SIG-M5 (cell line): ENCODE data around the gene PMF1.
"Not testable (repeated sequence)": the region's sequence is repeated elsewhere in the genome, so short reads cannot be mapped to it uniquely, and the experiment has no call there.

Experiments
- DNase-seq: peaks from one replicate; lab custom pipeline; 2025; lab: John Stamatoyannopoulos, UW

The PMF1 gene

GRCh38 chr1:156196445-156196844, 16.4 kb upstream of the PMF1 start:
- DNase-seq = no peak

- no peak for DNase-seq
Observed at GRCh38 chr1:156198831-156199349, 13.9 kb upstream of the PMF1 start.

- no peak for DNase-seq
Observed at GRCh38 chr1:156200044-156200443, 12.8 kb upstream of the PMF1 start.

GRCh38 chr1:156203331-156203730, 9.5 kb upstream of the PMF1 start:
- DNase-seq = no peak

- DNase-seq = no peak
Observed at GRCh38 chr1:156204686-156205085, 8.1 kb upstream of the PMF1 start.

DNA sequence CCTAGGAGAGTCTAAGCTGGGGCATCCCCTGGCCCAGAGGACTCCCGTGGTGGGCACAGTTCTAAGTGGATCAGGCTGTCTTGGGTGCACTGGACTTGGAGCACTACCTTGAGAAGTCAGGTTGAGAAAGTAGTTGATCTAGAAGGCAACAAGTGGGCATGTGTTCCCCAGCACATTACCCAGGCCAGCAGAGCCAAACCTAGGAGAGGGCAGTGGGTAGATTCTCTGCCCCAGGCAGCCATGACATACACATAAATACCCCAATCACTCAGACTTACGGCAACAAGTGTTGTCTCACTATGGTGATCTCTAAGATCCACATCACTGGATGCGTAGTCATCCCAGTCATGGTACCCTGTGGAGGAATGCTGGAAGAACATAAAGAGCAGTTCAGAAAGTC, 1.6 kb upstream of the PMF1 start:
- no peak for DNase-seq

- no peak for DNase-seq
Observed at GRCh38 chr1:156212130-156212529, 677 bp upstream of the PMF1 start.

DNA sequence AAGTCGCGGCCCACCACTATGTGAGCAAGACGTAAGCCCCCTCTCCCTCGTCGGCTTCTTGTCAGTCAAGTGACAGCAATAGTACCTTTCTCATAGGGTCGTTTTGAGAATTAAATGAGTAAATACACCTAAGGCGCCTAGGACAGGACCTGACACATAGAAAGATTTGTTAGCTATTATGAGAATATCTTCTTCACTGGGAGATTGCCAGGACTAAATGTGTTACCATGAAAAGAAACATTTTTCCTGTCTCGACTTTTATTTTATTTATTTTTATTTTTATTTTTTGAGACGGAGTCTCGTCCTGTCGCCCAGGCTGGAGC, 798 bp downstream of the PMF1 start:
- no peak for DNase-seq

GRCh38 chr1:156214024-156214748, 1.4 kb downstream of the PMF1 start:
- no peak for DNase-seq

DNA sequence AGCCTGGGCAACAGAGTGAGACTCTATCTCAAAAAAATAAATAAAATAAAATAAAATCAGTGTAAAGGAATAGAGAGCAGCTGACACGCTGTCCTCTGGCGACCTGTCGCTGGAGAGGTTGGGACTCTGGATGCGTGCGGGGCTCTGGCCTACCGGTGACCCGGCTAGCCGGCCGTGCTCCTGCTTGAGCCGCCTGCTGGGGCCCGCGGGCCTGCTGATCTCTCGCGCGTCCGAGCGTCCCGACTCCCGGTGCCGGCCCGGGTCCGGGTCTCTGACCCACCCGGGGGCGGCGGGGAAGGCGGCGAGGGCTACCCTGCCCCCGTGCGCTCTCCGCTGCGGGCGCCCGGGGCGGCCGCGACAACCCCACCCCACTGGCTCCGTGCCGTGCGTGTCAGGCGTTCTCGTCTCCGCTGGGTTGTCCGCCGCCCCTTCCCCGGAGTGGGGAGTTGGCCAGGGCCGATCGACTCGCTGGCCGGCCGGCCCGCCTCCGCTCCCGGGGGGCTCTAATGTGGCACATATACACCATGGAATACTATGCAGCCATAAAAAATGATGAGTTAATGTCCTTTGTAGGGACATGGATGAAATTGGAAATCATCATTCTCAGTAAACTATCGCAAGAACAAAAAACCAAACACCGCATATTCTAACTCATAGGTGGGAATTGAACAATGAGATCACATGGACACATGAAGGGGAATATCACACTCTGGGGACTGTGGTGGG, 3.7 kb downstream of the PMF1 start:
- DNase-seq = not testable (repeated sequence)

DNA sequence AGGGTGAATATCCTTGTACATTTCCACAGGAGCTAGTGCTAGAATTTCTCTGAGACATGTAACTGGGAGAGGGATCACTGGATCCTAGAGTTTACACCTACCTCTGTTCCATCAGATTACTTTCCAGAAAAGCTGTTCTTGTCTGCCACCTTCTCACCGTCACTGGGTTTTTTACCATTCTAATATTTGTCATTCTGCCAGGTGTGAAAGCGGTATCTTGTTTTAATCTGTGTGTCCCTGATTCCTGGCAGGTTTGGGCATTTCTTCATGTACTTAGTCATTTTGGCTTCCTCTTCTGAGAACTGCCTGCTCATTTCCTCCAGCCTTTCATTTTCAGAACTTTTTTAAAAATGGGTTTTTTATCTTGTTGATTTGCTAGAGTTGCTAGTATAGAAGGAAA, 5.1 kb downstream of the PMF1 start:
- DNase-seq = no peak

- DNase-seq = no peak
Observed at GRCh38 chr1:156220226-156220625, 7.4 kb downstream of the PMF1 start.

DNA sequence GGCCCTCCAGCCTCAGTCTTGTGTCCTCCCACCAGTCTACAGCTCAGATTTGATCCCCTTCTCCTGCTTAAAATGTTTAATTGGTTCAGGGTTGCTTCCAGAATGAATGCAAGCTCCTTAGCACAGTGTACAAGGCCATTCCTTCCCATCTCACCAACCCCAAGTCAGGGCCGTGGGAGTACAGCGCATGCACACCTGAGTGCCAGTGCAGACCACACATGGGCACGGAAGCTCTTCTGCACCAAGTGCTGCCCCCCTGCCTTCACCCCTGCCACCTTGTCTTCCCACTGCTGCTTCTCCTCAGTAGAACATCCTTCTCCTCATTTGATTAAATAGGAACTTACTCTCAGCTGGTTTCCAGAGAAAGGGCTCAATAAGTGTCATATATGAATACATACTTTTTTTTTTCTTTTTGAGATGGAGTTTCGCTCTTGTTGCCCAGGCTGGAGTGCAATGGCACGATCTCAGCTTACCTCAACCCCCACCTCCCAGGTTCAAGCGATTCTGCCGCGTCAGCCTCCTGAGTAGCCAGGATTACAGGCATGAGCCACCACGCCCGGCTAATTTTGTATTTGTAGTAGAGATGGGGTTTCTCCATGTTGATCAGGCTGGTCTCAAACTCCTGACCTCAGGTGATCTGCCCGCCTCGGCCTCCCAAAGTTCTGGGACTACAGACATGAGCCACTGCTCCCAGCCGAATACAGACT, 9.3 kb downstream of the PMF1 start:
- DNase-seq = no peak

DNA sequence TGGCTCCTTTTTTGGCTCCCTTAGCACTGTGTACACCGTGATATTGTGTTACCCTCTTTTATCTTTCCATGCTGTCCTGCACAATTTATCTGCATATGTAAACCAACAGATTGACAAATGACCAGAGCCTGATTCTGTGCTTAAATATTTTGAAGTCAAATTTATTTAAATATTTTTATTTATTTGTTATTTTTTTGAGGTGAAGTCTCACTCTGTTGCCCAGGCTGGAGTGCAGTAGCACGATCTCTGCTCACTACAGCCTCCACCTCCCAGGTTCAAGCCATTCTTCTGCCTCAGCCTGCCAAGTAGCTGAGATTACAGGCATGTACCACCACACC, 12.8 kb downstream of the PMF1 start:
- no peak for DNase-seq

DNA sequence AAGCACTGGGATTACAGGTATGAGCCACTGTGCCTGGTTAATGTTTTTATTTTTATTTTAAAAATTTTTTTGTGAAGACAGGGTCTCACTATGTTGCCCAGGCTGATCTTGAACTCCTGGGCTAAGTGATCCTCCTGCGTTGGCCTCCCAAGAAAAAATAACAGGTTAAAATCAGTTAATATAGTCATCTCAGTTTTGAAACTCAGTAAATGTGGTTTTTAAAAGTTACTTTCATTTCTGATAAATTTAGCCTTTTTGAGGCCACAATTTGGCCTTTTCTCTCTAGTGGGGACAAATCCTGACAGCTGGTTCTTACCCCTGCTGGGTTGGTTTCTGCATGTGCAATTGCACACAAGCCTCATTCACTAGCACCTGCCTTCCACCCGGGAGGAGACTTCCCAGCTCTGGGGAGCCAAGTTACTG, 13.3 kb downstream of the PMF1 start:
- no peak for DNase-seq

DNA sequence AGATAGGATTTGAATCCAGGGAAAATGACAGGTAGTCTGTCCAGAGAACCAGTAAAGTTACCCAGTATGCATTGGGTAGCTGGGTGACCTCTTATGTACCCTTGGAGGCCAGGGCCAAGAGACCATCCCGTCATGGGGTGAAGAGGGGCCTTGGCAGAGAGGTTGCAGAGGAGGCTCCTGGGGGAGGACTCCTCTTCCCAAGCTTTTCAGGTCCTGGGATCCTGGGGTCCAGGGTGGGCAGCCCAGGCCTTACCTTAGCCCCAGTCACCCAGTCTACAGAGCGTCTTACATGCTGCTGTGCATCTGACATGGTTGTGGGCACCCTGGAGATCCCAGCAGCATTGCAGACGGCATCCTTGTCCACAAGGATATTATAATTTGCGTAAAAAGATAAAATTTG, 14.0 kb downstream of the PMF1 start:
- DNase-seq = no peak

- DNase-seq = no peak
Observed at GRCh38 chr1:156228501-156228900, 15.7 kb downstream of the PMF1 start.

DNA sequence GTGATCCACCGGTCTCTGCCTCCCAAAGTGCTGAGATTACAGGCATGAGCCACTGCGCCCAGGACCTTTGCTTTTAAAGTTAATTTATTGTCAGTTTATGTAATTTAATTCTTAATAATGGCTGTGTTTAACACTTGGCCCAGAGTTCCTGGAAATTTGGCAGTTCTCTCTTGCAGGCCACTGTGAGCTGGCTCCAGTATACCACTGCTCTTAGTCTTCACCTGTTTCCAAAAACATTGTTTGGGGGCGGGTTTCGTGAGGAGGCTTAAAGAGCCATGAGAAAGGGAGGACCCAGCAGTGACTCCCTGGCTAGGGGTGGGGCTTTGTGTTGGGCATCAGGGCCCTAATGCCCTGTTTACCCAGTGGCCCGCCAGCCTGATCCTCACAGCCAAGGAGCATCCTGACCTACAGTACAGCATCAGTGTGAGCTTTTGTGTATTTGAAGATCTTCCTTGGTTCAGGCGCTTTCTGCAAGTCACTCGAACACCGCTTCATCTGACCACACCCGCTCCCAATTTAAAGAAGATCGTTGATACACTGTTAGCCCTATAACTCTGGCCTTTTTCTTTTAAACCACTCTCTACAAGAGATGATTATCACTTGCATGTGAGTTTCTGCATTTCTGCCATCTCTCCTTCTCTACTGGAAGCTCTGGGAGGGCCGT, 17.1 kb downstream of the PMF1 start:
- DNase-seq = no peak

- DNase-seq = no peak
Observed at GRCh38 chr1:156230473-156230837, 17.6 kb downstream of the PMF1 start.

DNA sequence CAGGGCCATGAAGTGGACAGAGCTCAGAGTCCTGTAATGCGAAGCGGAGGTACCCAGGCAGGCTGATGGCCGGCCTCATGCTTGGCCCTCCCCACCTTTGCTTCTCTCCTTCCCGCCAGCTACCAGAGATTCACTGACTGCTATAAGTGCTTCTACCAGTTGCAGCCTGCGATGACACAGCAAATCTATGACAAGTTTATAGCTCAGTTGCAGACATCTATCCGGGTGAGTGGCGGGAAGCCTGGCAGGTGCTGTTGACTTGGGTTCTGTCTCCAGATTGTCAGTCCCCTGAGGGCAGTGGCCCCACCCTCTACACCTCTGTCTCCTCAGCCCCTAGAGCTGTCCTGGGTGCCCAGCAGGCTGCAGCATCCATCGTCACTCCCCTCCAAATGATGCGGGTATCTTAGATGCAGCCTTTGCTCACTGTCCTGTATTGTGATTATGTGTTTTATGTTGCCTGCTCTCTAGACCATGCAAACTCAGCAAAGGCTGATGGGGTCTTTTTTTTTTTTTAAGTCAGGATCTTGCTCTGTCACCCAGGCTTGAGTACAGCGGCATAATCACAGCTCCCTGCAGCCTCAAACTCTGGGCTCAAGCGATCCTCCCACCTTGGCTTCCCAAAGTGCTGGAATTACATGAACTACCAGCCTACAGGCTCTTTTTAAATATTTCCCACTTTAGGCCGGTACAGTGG, 19.5 kb downstream of the PMF1 start:
- no peak for DNase-seq

- DNase-seq = no peak
Observed at GRCh38 chr1:156233426-156234127, 20.8 kb downstream of the PMF1 start.
